NCI-H748 (cell line): ENCODE measurements around the gene RAB20.
"Not testable (repeated sequence)": the region's sequence is repeated elsewhere in the genome, so short reads cannot be mapped to it uniquely, and the experiment has no call there.

Experiments used
- DNase-seq: peaks from one replicate; lab custom pipeline; 2025; ENCODE audit not compliant: unreplicated experiment; lab: John Stamatoyannopoulos, UW

The RAB20 gene

DNA sequence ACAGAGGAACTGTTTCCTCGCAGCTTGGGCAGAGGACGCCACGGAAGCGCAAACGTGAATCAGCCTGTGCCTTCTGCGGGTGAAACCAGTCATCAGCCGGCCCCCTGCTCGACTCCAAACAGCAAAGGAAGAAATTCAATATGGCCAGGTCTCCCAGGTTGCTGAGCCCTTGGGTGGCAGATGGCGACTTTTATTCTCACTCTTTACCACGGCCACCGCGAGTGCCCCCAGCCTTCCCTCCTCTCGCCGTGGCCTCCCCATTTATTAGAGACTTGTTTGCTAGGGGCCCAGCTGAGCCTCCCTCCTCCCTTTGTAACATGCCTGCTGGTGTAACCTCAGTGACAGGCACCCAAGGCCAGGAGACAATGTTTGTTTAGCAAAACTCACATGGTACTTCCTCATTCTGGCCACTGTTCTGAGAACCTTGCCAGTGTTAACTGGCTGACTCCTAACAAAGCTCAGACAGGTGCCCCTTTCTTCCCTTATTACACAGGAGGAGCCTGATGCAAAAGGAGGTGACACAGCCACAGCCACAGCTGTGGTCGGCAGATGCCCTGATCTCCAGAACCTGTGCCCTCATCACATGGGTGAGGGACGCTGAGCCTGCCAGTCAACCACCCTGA is 5.8 kb downstream of the RAB20 start:
- DNase-seq: no peak

DNA sequence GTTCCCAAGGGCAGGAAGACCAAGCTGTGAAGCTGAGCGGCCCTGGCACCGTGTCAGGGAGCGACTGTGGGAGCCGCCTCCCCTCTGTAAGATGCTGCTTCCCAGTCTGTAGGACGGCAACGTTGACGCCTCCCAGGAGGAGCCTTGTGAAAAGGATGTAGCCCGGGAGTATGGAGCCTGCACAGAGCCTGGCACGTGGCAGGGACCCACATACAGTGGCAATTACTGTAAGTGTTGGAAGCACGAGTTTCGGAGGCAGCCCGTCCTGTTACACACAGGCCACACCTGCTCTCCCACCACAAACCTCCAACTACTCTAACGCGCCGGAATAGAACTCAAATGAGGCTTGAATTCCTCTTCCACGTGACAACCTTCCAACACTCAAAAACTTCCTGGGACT is 6.6 kb downstream of the RAB20 start:
- DNase-seq: no peak

DNA sequence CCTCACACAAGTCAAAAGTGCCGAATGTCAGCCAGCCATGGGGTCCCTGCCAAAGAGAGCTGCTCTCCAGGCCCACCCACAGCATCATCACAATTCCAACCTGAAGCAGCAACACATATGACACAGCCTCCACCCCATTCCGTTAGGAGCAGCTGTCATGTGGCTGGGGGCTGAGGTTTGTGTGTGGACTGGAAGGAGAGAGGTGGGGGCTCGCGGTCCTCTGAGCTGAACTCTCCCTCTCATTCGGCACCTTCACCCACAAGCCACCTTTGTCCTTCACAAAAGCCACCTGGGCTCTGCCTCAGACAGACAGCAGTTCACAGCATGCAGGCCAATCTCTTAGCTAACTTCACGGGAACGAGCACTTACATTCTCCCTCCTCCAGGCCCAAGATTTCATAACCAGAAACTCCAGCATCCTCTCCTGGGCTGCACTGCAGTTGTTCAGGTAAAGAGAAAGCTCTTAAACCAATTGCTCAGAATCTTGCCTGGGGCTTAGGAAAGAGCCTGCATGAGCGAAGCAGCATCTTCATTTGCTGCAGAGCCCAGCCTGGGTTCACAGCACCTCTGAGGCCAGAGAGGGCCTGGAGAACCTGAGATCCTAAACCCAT is 7.2 kb downstream of the RAB20 start:
- no peak for DNase-seq

DNA sequence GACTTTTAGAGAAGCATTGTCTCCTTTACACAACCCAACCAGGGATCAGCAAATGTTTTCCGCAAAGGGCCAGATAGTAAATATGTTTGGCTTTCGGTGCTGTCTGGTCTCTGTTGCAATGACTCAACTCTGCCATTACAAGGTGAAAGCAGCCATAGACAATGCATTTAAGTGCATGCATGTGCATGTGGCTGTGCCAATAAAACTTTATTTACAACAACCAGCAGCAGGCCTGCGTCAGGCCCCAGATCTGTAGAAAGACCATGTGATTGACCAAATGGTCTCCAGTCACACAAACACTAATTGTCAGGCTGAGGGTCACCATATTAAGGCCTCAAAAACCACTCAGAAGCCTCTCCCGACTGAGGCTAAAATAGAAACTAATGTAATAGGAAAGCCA is 8.1 kb downstream of the RAB20 start:
- no peak for DNase-seq

DNA sequence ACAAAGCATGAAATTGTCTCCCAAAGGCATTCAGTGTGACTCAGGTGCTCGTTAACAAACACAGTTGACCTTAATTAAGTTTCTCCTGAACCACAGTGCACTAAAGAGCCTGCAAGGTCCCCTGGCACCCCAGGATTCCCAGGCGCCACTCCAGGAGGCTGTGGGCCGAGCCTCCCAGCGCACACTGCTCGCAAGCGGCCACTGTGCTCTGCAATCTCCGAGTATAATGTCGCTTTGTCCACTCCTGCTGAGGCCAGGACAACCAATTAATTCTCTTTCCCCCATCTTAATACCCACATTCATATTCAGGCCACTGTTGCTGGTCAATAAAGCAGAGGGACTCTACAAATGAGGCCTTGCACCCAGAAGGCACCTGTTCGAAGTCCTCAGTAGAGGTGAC is 8.8 kb downstream of the RAB20 start:
- no peak for DNase-seq

DNA sequence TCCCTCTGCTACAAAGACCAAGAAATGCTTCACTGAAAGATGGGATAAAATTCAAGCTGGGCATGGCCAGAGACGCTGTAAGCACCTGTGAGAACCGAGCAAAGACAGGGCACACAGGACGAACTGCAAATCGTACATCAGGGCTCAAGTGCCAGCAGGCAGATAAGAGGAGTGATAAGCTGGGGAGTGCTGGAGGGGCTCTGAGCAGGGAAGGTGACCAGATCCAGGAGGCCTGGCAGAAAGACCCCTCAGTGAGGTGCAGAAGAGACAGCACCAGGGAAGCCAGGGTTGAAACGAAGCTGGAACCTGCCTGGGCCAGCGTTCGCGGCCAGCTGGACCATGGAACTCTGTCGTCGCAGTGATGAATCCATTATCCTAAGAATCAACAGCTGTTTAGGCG is 10.2 kb downstream of the RAB20 start:
- DNase-seq: no peak

DNA sequence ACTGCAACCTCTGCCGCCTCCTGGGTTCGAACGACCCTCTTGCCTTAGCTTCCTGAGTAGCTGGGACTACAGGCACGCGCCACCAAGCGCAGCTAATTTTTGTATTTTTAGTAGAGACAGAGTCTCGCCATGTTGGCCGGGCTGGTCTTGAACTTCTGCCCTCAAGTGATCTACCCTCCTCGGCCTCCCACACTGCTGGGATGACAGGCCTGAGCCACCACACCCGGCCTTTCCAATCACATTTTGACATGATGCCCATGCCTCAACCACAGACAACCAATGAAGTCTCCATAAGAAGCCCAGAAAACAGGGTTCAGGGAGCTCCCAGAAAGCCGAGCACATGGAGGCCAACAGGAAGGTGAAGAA is 11.7 kb downstream of the RAB20 start:
- DNase-seq: no peak

DNA sequence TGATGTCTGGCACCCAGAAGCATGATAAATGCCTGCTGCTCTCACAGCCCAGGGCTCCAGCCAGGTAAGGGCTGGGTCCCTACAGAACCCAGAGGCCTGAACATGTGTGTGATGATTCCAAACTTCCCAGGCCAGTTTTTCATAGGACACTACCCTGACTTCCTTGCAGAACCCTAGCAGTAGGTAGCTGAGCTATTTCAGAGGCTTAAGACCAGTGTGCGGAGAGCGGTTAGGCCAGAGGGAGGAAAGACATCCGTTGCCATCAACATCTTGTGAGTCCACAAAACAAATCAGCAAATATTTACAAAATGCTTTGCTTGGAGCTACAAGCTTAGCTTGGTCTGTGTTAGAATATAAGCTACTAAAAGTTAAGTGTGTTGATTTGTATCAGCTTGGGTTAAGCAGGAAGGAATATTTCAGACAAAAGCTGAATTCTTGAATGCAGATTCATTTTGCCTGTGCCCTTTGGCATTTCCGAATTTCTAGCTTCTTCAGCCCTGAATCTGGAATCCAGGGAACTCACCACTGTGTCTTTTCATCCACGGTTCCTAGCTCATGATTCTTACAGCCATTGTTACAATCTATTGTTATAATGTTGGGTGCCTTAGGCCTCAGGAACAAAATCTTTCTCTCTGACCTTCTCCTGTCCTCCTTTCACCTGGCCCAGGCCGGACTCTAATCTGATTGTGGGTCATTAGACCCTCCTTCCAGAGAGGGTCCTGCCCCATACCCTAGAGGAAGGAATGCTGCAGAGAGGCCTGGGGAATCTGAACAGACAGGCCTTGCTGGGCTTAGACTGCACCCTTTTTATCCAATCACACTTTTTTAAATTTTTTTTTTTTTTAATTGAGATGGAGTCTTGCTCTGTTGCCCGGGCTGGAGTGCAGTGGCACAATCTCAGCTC is 12.4 kb downstream of the RAB20 start:
- no peak for DNase-seq

DNA sequence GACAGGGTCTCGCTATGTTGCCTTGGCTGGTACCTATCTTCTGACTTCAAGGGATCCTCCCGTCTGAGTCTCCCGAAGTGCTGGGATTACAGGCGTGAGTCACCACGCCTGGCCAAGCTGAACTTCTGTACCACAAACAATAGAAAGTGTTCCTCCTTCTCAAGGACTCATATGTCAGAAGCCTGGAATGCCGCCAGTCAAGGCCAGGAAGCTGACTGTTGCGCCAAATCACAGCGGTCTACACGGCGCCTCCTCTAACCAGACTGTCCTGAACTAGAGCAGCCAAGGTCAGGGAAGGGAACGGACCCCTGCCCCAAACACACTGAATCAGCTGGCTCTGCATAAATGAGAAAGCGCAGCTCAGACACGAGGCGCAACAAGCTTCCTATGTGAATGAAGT is 14.6 kb downstream of the RAB20 start:
- DNase-seq: no peak

DNA sequence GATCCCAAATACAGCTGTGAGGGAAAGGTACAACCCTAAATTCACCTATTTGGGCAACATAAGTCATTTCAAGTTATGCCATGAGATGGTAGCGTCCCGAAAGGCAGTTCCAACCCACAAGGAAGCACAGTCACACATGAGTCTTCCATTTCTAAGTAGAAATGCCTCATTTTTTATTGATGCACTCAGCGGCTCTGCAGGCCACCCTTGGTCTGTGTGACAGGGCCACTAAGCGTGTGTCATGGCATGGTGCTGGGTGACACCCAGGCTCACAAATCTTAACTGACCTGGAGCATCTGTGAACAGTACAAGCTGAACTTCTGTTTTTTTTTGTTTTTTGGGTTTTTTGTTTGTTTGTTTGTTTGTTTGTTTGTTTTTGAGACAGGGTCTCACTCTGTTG is 15.1 kb downstream of the RAB20 start:
- no peak for DNase-seq

DNA sequence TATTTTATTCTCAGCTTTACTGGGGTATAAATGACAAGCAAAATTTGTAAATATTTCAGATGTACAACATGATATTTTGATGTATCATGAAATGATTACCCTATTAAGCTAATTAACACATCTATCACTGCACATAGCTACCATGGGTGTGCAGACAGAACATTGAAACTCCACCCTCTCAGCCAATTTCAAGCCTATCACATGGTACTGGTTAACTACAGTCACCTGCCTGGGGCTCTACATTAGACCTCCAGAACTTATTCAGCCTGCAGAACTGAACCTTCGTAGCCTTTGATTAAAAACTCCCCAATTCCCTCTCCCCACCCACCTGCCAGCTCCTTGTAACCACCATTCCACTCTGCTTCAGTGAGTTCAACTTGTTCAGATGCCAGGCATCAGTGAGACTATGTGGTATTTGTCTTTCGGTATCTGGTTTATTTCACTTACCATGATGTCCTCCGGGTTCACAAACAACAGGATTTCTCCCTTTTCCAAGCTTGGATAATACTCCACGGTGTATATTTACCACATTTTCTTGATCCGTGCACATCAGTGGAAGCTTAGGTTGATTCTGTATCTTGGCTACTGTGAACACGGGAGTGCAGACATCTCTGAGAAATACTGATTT is 19.2 kb downstream of the RAB20 start:
- DNase-seq: no peak

DNA sequence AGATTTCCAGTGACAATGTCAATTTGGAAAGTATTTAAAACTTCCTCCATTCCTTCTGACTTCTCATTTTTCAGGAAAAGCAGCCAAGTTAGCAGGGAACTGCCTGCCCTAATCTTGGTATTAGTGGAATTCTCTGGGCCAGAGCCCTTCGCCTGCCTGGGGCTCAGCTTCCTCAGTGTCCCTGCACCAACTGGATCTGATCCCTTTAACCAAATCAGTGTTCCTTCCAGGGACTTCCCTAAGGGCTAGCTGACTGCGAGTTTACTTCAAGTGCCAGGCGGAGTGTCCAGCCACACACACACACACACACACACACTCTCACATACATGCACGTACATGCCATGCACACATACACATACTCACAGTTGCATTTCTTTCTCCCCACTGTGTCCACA is 20.0 kb downstream of the RAB20 start:
- no peak for DNase-seq

DNA sequence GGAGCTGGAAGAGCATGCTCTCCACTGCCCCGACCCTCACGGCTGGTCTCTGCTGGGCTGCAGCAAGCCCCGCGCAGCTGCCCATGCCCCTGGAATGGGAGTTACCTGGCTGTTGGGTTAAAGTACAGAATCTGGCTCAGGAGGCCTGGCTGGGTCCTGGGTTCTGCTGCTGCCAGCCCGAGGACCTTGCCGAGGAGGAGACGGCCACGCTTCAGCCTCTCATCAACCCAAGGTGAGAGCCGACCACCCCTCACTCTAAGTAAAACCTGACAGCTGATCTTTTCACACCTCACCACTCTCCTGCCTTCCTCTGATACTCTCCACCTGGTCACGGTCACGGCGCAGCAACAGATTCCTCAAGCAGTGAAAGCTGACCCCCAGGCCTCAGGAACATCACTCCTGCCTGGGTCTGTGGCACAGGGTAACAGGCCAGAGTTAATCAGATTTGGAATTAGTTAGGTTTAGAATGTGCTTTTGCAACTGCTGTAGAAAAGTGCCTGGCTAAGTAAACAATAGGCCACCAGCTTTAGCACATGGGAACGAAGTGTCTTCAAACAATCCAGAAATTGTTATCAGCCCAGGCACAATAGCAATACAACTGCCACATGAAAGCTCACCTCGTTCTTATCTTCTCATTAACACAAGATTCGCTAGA is 20.5 kb downstream of the RAB20 start:
- DNase-seq: no peak

DNA sequence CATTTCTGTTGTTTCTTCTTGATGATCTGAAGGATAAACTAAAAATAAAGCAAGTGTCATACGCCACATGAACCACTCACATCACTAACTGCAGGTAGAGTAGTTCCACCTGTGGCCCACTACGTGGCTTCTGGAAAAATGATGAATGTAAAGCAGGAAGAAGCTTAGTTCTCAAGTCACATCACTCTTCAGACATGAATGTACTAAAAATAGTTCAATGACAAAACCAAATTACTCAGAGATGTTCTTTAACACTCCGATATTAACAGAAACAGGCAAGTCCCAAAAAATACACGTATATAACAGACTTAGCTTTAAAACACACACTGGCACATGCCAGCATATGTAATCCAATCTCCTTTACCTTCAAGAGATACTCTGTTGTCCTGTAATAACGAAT is 21.6 kb downstream of the RAB20 start:
- DNase-seq: no peak

DNA sequence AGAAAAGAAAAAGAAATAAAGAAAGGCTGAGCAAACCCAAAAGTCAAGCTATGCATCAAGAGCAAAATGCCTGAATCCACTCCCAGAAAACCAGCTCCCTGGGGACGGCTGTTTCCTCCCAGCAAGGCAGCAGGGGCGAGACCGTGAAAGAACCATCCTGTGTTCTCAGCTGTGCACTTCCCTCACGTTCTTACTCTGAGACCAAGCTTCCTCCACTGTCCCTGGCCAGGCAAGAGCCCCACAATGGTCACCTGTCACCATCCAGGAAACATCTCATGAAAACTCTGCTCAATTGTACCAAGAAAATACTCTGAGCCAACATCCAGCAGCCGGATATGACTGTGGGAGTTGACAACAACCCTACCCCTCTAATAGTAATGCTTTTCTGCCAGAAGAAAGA is 22.9 kb downstream of the RAB20 start:
- DNase-seq: no peak

DNA sequence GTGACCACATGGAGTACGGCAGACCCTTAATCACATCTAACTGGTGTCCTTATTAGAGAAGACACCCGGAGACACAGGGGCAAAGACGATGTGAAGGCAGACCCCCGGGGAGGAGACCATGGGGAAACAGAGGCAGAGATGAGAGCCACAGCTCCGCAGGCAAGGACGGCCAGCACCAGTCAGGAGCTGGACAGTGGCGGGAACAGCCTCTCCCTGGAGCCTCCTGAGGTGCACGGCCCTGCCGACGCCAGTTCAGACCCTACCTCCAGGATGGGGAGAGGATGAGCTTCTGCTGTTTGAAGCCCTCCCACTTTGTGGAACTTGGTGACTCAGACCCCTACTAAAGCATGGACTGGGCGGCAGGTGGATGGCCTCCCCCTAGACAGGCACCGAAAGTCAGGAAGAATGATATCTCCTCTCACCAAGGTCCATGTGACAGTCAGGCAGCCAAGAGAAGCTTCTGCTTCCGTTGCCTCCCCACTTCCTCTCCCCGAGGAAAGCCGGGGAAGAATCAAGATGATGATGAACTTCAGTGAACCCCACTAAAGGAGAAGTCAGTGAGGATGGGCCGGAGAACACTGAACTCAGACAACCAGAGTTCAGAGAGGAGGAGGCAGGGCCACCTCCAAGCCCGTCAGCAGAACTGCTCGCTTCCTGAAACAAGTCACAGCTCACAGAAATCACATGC is 25.4 kb downstream of the RAB20 start:
- DNase-seq: no peak

DNA sequence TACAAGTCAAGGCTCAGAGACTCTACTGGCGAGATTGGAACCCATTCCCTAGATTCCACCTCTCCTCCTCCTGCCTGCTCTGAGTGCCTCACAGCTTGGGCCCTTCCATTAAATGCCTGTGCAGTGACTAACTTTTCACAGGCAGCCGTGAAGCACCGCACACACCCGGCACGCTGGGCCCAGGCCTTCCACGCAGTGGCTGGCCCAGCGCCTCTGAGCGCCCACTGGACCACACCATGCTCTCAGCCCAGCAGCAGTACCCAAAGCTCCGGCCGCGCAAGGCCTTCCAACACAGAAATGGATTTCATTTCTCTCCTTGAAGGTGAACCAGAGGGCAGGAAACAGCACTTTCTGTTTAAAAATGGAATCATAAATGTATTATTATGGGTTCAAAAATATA is 26.0 kb downstream of the RAB20 start:
- no peak for DNase-seq

DNA sequence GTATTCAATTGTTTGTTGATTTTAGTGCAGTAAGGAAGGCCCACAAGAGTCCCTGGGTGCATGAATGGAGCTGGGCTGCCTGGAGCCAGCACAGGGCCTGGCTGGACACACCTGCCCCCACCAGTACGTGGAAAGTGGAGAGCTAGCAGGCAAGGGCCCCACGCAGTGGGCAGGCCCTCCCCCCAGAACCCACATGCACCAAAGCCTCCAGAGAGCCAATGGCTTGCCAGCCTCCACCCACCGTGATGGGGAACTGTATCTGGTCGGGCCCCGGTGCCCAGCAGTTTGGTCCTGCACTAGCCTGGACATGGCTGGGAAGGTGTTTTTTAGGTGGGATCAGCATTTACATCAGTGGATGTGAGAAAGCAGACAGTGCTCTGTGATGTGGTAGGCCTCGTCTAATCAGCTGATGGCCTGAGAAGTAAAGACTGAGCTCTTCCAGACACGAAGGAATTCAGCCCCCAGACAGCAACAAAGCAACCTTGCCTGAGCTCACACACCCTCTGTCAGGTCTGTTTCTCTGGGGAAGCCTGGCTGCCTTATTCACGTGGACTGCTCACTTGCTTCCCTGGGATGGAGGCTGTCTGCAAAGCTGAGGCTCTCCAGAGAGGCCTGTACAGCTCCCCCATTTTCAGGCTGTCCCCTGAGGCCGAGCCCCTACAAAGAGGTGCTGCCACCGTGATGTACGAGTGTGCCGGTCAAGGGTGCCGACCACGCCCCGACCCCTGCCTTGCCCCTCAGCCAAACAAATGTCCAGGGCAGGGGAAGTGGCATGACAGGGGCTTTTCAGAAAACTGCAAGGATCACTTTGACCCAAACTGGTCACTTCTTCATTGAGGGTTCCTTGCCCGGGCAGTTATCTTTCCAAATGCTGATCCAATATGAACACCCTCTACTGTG is 27.5 kb downstream of the RAB20 start:
- no peak for DNase-seq

DNA sequence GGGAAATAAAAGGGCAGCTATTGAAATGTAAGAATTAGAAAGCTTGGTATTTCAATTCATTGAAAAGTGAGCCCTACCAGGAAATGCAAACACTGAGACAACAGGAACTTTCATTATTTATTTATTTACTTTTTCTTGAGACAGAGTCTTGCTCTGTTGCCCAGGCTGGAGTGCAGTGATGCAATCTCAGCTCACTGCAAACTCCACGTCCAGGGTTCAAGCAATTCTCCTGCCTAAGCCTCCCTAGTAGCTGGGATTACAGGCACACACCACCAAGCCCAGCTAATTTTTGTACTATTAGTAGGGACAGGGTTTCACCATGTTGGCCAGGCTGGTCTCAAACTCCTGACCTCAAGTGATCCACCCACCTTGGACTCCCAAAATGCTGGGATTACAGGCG is 29.3 kb downstream of the RAB20 start:
- not testable (repeated sequence) for DNase-seq

DNA sequence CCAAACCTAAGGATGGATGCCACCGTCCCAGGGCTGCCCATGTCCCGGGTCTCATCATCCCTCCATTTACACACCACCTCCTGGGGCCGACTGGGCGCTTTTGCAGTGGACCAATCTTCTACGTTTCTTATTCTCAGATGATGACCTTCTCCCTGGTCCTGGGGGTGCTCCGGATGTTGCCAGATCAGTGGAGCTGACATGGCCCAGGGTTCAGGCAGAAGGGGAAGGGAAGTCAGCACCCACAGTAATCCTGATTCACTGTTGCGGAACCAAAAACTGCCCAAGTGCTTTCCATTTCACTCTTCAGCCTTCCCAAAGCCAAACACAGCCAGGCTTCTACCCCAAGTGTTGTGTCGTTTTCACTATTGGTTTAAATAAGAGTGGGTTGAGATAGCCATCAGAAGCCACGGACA is 29.8 kb downstream of the RAB20 start:
- no peak for DNase-seq
